HepG2 (cell line): Measurements from ENCODE around the gene SNAI1. TPM values are rescaled to one million over a fixed set of nuclear protein-coding genes. Genes with fewer than 3 reads are reported as not detected.
"Not testable (repeated sequence)": the region's sequence is repeated elsewhere in the genome, so short reads cannot be mapped to it uniquely, and the experiment has no call there.

Experiments
- ATAC-seq: fragments of 200-7000 bp; cut with Tn5 transposase; 3 replicates; pipeline ENCODE4 v1.9.1; 2020; ENCODE audit warnings: mild to moderate bottlenecking, moderate library complexity
- BruUV-seq: library from RNA; stranded (reverse); fragments of 400-500 nt; replicated peaks from 2 replicates; lab custom pipeline; 2021; lab: Mats Ljungman, UMichigan
- CTCF ChIA-PET: fragments of 300-600 bp; formaldehyde crosslinking; extraction: SDS; loops from one replicate; lab custom pipeline; 2021; ENCODE audit warnings: low total read pairs, inconsistent platforms, low intra/inter-chr PET ratio; lab: Yijun Ruan, JAX
- POLR2A ChIA-PET: fragments of 350-600 bp; sonication (Branson Sonifier 250); formaldehyde crosslinking; loops from one replicate; lab custom pipeline; 2020; ENCODE audit warnings: antibody characterized with exemption, inconsistent platforms; lab: Yijun Ruan, JAX
- DNase-seq: peaks from one replicate; pipeline ENCODE4 v3.0.0-alpha.2; 2015; ENCODE audit warnings: low spot score
- FAIRE-seq: peaks from 3 replicates; lab custom pipeline; 2011; peaks lifted over from hg19 to GRCh38; lab: Jason Lieb, UNC
- H2AFZ ChIP-seq: one replicate; pipeline ENCODE4 v1.6.1; 2011; ENCODE audit warnings: low read length, inconsistent platforms
- H3K27ac ChIP-seq: fragments of 300-600 bp; 3 replicates; pipeline ENCODE4 v1.8.0; 2011; ENCODE audit warnings: mixed run types, mild to moderate bottlenecking, mixed read lengths, low read length, inconsistent platforms; ENCODE audit not compliant: insufficient read depth; ENCODE audit errors: extremely low read length
- H3K27me3 ChIP-seq, 2 experiments: fragments of 200-600 bp in 1 of 2; 2 replicates in 1 of 2; 3 replicates in 1 of 2; pipeline versions ENCODE4 v1.6.0 to v1.8.0; 2011; ENCODE audit warnings: low read length in 2 of 2, mild to moderate bottlenecking in 2 of 2, moderate library complexity in 2 of 2, inconsistent platforms in 1 of 2; ENCODE audit not compliant: insufficient read depth in 2 of 2, control insufficient read depth in 1 of 2
- H3K36me3 ChIP-seq, 2 experiments: fragments of 200-600 bp in 1 of 2; replicated peaks in 1 of 2; 2 replicates in 1 of 2; 3 replicates in 1 of 2; pipeline versions ENCODE4 v1.5.1 to v1.8.0; 2011; ENCODE audit warnings: low read length in 2 of 2, inconsistent platforms in 1 of 2; ENCODE audit not compliant: insufficient read depth in 2 of 2, control insufficient read depth in 1 of 2
- H3K4me1 ChIP-seq: 2 replicates; pipeline ENCODE4 v1.5.1; 2012; ENCODE audit warnings: low read length, inconsistent platforms; ENCODE audit not compliant: insufficient read depth
- H3K4me2 ChIP-seq: 2 replicates; pipeline ENCODE4 v1.6.0; 2011; ENCODE audit warnings: low read depth, low read length, inconsistent platforms
- H3K4me3 ChIP-seq, 3 experiments: fragments of 200-600 bp in 1 of 3; sonication (generic), shearing (Covaris generic) in 1 of 3; replicated peaks in 1 of 3; 2 replicates each; pipeline ENCODE4 v1.5.1; 2011 to 2016; ENCODE audit warnings: low read length in 3 of 3, inconsistent platforms in 2 of 3, low read depth in 2 of 3, mild to moderate bottlenecking in 2 of 3, control low read depth in 1 of 3, mixed read lengths in 1 of 3; ENCODE audit not compliant: insufficient read depth in 1 of 3
- H3K79me2 ChIP-seq: one replicate; pipeline ENCODE4 v1.6.1; 2011; ENCODE audit warnings: low read length, inconsistent platforms; ENCODE audit not compliant: insufficient read depth
- H3K9ac ChIP-seq: 2 replicates; pipeline ENCODE4 v1.6.0; 2011; ENCODE audit warnings: mild to moderate bottlenecking, low read depth, low read length, inconsistent platforms; ENCODE audit not compliant: insufficient read depth
- H3K9me3 ChIP-seq: 2 replicates; pipeline ENCODE4 v1.5.1; 2012; ENCODE audit warnings: mild to moderate bottlenecking, low read length
- H4K20me1 ChIP-seq: 2 replicates; pipeline ENCODE4 v1.6.0; 2011; ENCODE audit warnings: inconsistent platforms, mild to moderate bottlenecking, low read length, moderate library complexity; ENCODE audit not compliant: insufficient read depth
- HOXA3 ChIP-seq: sonication (generic); formaldehyde crosslinking; IDR thresholded peaks from 2 replicates; pipeline ENCODE4 v1.5.0; 2020; ENCODE audit warnings: missing genetic modification reagents
- IRF9 ChIP-seq: sonication (generic); formaldehyde crosslinking; IDR thresholded peaks from 2 replicates; pipeline ENCODE4 v1.8.0; 2022; ENCODE audit warnings: missing genetic modification reagents, mild to moderate bottlenecking, borderline replicate concordance
- KAT7 ChIP-seq: IDR thresholded peaks from 2 replicates; pipeline ENCODE4 v1.6.1; 2018; ENCODE audit warnings: borderline replicate concordance, missing compliant biosample characterization
- KMT2B ChIP-seq: IDR thresholded peaks from 2 replicates; pipeline ENCODE4 v1.6.1; 2016; ENCODE audit warnings: missing genetic modification reagents, missing compliant biosample characterization
- POLR2A ChIP-seq, 2 experiments: IDR thresholded peaks; 2 replicates each; pipeline ENCODE4 v1.6.1; 2011; ENCODE audit warnings: low read depth in 2 of 2, low read length in 2 of 2, mild to moderate bottlenecking in 1 of 2, moderate library complexity in 1 of 2; ENCODE audit not compliant: insufficient read depth in 1 of 2
- SMAD1 ChIP-seq: sonication (generic); formaldehyde crosslinking; IDR thresholded peaks from 2 replicates; pipeline ENCODE4 v1.4.0; 2020; ENCODE audit warnings: missing genetic modification reagents, low read depth, mild to moderate bottlenecking, borderline replicate concordance
- ZIK1 ChIP-seq: sonication (generic); formaldehyde crosslinking; IDR thresholded peaks from 2 replicates; pipeline ENCODE4 v1.5.0; 2020; ENCODE audit warnings: mild to moderate bottlenecking, low read depth, missing genetic modification reagents, borderline replicate concordance
- WGBS: methylation state at CpG from one replicate; pipeline ENCODE4 v1.1.6; 2017; ENCODE audit warnings: low lambda C conversion rate; 5-methylcytosine and 5-hydroxymethylcytosine counted together
- in situ Hi-C: cut with HindIII; loops from 2 replicates; pipeline ENCODE4 v1.10.0; 2017; ENCODE audit warnings: low pct_unique_long_range_greater_than_20kb; ENCODE audit not compliant: extremely low pct_ligation_motif_present
- intact Hi-C: fragments of 100-400 bp; cut with micrococcal nuclease; formaldehyde crosslinking; loops from one replicate; pipeline ENCODE4 v1.10.0; 2022; ENCODE audit not compliant: unreplicated experiment
- polyA plus RNA-seq, 8 experiments: library from polyadenylated mRNA; depleted of rRNA in 3 of 8; stranded (reverse) in 7 of 8; unstranded in 1 of 8; fragments of >200 nt; fragmentation: Illumina TruSeq in 4 of 8; extraction: Trizol in 4 of 8; gene quantifications; 2 replicates each; pipeline versions ENCODE4 v1.2.1 to v1.2.3, GENCODE V29; 2011 to 2016; ENCODE audit warnings: low read depth in 4 of 8, missing spikeins in 1 of 8, mixed read lengths in 1 of 8; ENCODE audit not compliant: insufficient read depth in 1 of 8
- total RNA-seq, 5 experiments: library from RNA; depleted of rRNA; stranded (reverse); fragments of >200 nt; fragmentation: Illumina TruSeq; extraction: Trizol; gene quantifications; 2 replicates each; pipeline ENCODE4 v1.2.3, GENCODE V29; 2016; ENCODE audit warnings: low read depth in 1 of 5
- TF ChIP-seq, protein P1 (sequence below): sonication (generic); formaldehyde crosslinking; IDR thresholded peaks from 2 replicates; pipeline ENCODE4 v1.4.0; 2020; ENCODE audit warnings: mild to moderate bottlenecking, missing genetic modification reagents
- TF ChIP-seq, protein P2 (sequence below): sonication (generic); formaldehyde crosslinking; IDR thresholded peaks from 2 replicates; pipeline ENCODE4 v1.5.0; 2020; ENCODE audit warnings: mild to moderate bottlenecking, missing genetic modification reagents
- TF ChIP-seq, protein P3 (sequence below): sonication (generic); formaldehyde crosslinking; IDR thresholded peaks from 2 replicates; pipeline ENCODE4 v1.4.0; 2020; ENCODE audit warnings: missing genetic modification reagents

The SNAI1 gene
- total and polyA plus RNA-seq, 2 of the 13 experiments (the other 11 are each of a cell fraction or from before 2014, with no cell fraction given): 1.3 to 1.4 TPM

DNA sequence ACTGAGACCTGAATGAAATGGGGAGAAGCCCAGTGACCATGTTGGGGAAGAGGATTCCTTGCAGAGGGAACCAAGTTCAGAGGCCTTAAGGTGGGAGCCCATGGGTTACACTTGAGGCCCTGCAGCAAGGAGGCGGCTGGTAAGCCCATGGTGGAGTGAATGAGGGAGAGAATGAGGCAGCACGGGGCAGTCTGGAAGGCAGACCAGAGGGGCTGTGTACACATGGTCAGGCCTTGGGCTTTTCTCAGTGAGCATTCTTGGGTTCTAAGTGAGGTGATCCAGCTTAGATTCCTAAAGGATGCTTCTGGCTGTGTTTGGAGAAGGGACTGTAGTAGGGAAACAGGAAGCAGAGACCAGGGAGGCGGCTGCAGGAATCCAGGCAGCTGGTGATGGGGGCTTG lies 27.6 kb upstream of the SNAI1 start (continued):
- TF ChIP-seq POLR2A (IDR thresholded peaks at IDR 0.05; ENCODE audit: insufficient read depth in 1 of 2, low read depth in 2 of 2, low read length in 2 of 2) (peak in 1 of 2 experiments; percentile 52; a peak in 1 of 4 replicates), KAT7 (no peak), SMAD1 (CRISPR knock-in tag) (0 out of 2 replicates have a peak, but pooled peaks have one; percentile 50), IRF9 (CRISPR knock-in tag) (no peak), ZIK1 (CRISPR knock-in tag) (0 out of 2 replicates have a peak, but pooled peaks have one; percentile 45), KMT2B (CRISPR knock-in tag) (no peak)
- TF ChIP-seq, protein P1, sequence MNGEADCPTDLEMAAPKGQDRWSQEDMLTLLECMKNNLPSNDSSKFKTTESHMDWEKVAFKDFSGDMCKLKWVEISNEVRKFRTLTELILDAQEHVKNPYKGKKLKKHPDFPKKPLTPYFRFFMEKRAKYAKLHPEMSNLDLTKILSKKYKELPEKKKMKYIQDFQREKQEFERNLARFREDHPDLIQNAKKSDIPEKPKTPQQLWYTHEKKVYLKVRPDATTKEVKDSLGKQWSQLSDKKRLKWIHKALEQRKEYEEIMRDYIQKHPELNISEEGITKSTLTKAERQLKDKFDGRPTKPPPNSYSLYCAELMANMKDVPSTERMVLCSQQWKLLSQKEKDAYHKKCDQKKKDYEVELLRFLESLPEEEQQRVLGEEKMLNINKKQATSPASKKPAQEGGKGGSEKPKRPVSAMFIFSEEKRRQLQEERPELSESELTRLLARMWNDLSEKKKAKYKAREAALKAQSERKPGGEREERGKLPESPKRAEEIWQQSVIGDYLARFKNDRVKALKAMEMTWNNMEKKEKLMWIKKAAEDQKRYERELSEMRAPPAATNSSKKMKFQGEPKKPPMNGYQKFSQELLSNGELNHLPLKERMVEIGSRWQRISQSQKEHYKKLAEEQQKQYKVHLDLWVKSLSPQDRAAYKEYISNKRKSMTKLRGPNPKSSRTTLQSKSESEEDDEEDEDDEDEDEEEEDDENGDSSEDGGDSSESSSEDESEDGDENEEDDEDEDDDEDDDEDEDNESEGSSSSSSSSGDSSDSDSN: no peak

- in situ Hi-C loops, H3K9ac ChIP-seq, H3K9me3 ChIP-seq, CTCF ChIA-PET, FAIRE-seq, ATAC-seq, POLR2A ChIA-PET, H3K27ac ChIP-seq, H3K4me3 ChIP-seq, H3K27me3 ChIP-seq, intact Hi-C loops, BruUV-seq, H4K20me1 ChIP-seq, H2AFZ ChIP-seq, DNase-seq, H3K79me2 ChIP-seq, H3K4me2 ChIP-seq: not testable (repeated sequence)
- peaks cover 16% of the 10 kb centered on the region for H3K4me1 ChIP-seq
- 96% methylated on average over 12 of the region's 12 CpGs for WGBS
- H3K36me3 ChIP-seq: peaks cover 26 to 60% of the 10 kb centered on the region in 2 experiments
- TF ChIP-seq HOXA3: 0 out of 2 replicates have a peak, but pooled peaks have one; percentile 39
- TF ChIP-seq, protein P2, sequence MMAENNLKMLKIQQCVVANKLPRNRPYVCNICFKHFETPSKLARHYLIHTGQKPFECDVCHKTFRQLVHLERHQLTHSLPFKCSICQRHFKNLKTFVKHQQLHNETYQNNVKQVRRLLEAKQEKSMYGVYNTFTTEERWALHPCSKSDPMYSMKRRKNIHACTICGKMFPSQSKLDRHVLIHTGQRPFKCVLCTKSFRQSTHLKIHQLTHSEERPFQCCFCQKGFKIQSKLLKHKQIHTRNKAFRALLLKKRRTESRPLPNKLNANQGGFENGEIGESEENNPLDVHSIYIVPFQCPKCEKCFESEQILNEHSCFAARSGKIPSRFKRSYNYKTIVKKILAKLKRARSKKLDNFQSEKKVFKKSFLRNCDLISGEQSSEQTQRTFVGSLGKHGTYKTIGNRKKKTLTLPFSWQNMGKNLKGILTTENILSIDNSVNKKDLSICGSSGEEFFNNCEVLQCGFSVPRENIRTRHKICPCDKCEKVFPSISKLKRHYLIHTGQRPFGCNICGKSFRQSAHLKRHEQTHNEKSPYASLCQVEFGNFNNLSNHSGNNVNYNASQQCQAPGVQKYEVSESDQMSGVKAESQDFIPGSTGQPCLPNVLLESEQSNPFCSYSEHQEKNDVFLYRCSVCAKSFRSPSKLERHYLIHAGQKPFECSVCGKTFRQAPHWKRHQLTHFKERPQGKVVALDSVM: peak; percentile 85
- TF ChIP-seq, protein P3, sequence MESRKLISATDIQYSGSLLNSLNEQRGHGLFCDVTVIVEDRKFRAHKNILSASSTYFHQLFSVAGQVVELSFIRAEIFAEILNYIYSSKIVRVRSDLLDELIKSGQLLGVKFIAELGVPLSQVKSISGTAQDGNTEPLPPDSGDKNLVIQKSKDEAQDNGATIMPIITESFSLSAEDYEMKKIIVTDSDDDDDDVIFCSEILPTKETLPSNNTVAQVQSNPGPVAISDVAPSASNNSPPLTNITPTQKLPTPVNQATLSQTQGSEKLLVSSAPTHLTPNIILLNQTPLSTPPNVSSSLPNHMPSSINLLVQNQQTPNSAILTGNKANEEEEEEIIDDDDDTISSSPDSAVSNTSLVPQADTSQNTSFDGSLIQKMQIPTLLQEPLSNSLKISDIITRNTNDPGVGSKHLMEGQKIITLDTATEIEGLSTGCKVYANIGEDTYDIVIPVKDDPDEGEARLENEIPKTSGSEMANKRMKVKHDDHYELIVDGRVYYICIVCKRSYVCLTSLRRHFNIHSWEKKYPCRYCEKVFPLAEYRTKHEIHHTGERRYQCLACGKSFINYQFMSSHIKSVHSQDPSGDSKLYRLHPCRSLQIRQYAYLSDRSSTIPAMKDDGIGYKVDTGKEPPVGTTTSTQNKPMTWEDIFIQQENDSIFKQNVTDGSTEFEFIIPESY (CRISPR knock-in tag): peak; percentile 62; the same call in 1 of the 2 replicates
These were observed 26.9 kb upstream of the SNAI1 start for GRCh38 chr20:49955830-49956396.
